IMR-90 (cell line): ENCODE data around the gene RETREG1. TPM values are rescaled to one million over a fixed set of nuclear protein-coding genes. Genes with fewer than 3 reads are reported as not detected.
A peak's percentile ranks its signal among the peaks of the same experiment; 100 is the strongest.

Experiments used
- ATAC-seq: fragments of 200-7000 bp; cut with Tn5 transposase; 2 replicates; pipeline ENCODE4 v1.9.1; 2020; ENCODE audit warnings: low read depth, mild to moderate bottlenecking, moderate library complexity
- BruUV-seq: library from RNA; stranded (reverse); fragments of 400-500 nt; replicated peaks from 2 replicates; lab custom pipeline; 2021; lab: Mats Ljungman, UMichigan
- CTCF ChIA-PET: fragments of 300-600 bp; formaldehyde crosslinking; extraction: SDS; loops from one replicate; lab custom pipeline; 2021; ENCODE audit warnings: antibody characterized with exemption; lab: Yijun Ruan, JAX
- POLR2A ChIA-PET: fragments of 300-600 bp; sonication (Branson Sonifier 250); formaldehyde crosslinking; loops from one replicate; lab custom pipeline; 2022; ENCODE audit warnings: antibody characterized with exemption; ENCODE audit not compliant: unreplicated experiment; lab: Charles Lee
- DNase-seq: peaks from one replicate; pipeline ENCODE4 v3.0.0; 2013
- H2AFZ ChIP-seq: replicated peaks from 2 replicates; pipeline ENCODE3; 2013; ENCODE audit warnings: low read length, mild to moderate bottlenecking; ENCODE audit not compliant: poor library complexity
- H2AK5ac ChIP-seq: 2 replicates; pipeline ENCODE4 v1.6.1; 2013; ENCODE audit warnings: low read depth, low read length, inconsistent platforms
- H2AK9ac ChIP-seq: replicated peaks from 2 replicates; pipeline ENCODE3; 2013; ENCODE audit warnings: mild to moderate bottlenecking, low read depth, low read length, moderate library complexity; ENCODE audit not compliant: poor library complexity
- H2BK120ac ChIP-seq: 2 replicates; pipeline ENCODE4 v1.6.1; 2013; ENCODE audit warnings: low read depth, low read length, inconsistent platforms
- H2BK15ac ChIP-seq: 3 replicates; pipeline ENCODE4 v1.6.1; 2013; ENCODE audit warnings: low read depth, low read length, inconsistent platforms
- H2BK20ac ChIP-seq: 2 replicates; pipeline ENCODE4 v1.6.1; 2013; ENCODE audit warnings: low read depth, mild to moderate bottlenecking, inconsistent platforms, low read length, moderate library complexity
- H2BK5ac ChIP-seq: 2 replicates; pipeline ENCODE4 v1.6.1; 2013; ENCODE audit warnings: mild to moderate bottlenecking, low read depth, low read length, inconsistent platforms; ENCODE audit not compliant: poor library complexity, severe bottlenecking
- H3K14ac ChIP-seq: replicated peaks from 2 replicates; pipeline ENCODE4 v1.6.1; 2013; ENCODE audit warnings: low read depth, low read length, inconsistent platforms
- H3K18ac ChIP-seq: 2 replicates; pipeline ENCODE4 v1.6.1; 2013; ENCODE audit warnings: low read depth, low read length, control low read depth
- H3K23ac ChIP-seq: 2 replicates; pipeline ENCODE4 v1.6.1; 2013; ENCODE audit warnings: low read depth, low read length, inconsistent platforms
- H3K27ac ChIP-seq: 2 replicates; pipeline ENCODE4 v1.5.1; 2013; ENCODE audit warnings: mild to moderate bottlenecking, control low read depth, low read length; ENCODE audit not compliant: insufficient read depth
- H3K27me3 ChIP-seq: 2 replicates; pipeline ENCODE4 v1.6.1; 2013; ENCODE audit warnings: low read length; ENCODE audit not compliant: control insufficient read depth, insufficient read depth
- H3K36me3 ChIP-seq: 2 replicates; pipeline ENCODE4 v1.6.1; 2013; ENCODE audit warnings: low read length, mixed read lengths; ENCODE audit not compliant: control insufficient read depth, insufficient read depth
- H3K4ac ChIP-seq: 2 replicates; pipeline ENCODE4 v1.6.1; 2013; ENCODE audit warnings: low read depth, low read length, inconsistent platforms
- H3K4me1 ChIP-seq: 2 replicates; pipeline ENCODE4 v1.6.1; 2013; ENCODE audit warnings: low read length, mixed read lengths; ENCODE audit not compliant: control insufficient read depth, insufficient read depth
- H3K4me2 ChIP-seq: 2 replicates; pipeline ENCODE4 v1.6.1; 2013; ENCODE audit warnings: low read depth, mild to moderate bottlenecking, control low read depth, low read length, moderate library complexity
- H3K4me3 ChIP-seq: 2 replicates; pipeline ENCODE4 v1.5.1; 2013; ENCODE audit warnings: low read depth, mild to moderate bottlenecking, control low read depth, low read length, moderate library complexity; ENCODE audit not compliant: insufficient read depth
- H3K56ac ChIP-seq: 2 replicates; pipeline ENCODE4 v1.6.1; 2013; ENCODE audit warnings: low read length, inconsistent platforms; ENCODE audit not compliant: insufficient read depth; ENCODE audit errors: extremely low read depth
- H3K79me1 ChIP-seq, 2 experiments: 2 replicates each; pipeline ENCODE4 v1.6.1; 2013; ENCODE audit warnings: low read length in 2 of 2, inconsistent platforms in 1 of 2, low read depth in 1 of 2
- H3K9ac ChIP-seq: 2 replicates; pipeline ENCODE4 v1.6.1; 2013; ENCODE audit warnings: low read depth, low read length, control low read depth
- H3K9me1 ChIP-seq: 2 replicates; pipeline ENCODE4 v1.6.1; 2013; ENCODE audit warnings: low read length, inconsistent platforms; ENCODE audit not compliant: insufficient read depth
- H3K9me3 ChIP-seq: 2 replicates; pipeline ENCODE4 v1.6.1; 2013; ENCODE audit warnings: low read length; ENCODE audit not compliant: control insufficient read depth, insufficient read depth
- H4K20me1 ChIP-seq: 2 replicates; pipeline ENCODE4 v1.6.1; 2013; ENCODE audit warnings: low read length, inconsistent platforms; ENCODE audit not compliant: insufficient read depth
- H4K5ac ChIP-seq: 2 replicates; pipeline ENCODE4 v1.6.1; 2013; ENCODE audit warnings: mild to moderate bottlenecking, low read depth, low read length, control low read depth
- H4K8ac ChIP-seq, 2 experiments: 2 replicates each; pipeline ENCODE4 v1.6.1; 2013; ENCODE audit warnings: low read depth in 2 of 2, low read length in 2 of 2, control low read depth in 1 of 2, inconsistent platforms in 1 of 2
- H4K91ac ChIP-seq: 2 replicates; pipeline ENCODE4 v1.6.1; 2013; ENCODE audit warnings: low read depth, low read length, inconsistent platforms; ENCODE audit not compliant: insufficient read depth
- BHLHE40 ChIP-seq: fragments of 150-350 bp; IDR thresholded peaks from 2 replicates; pipeline ENCODE4 v1.6.1; 2016; ENCODE audit warnings: mild to moderate bottlenecking, low read depth, low read length
- CEBPB ChIP-seq: IDR thresholded peaks from 2 replicates; pipeline ENCODE4 v1.6.1; 2012; ENCODE audit warnings: low read depth, low read length, improper control_type of control experiment
- CHD1 ChIP-seq: IDR thresholded peaks from 2 replicates; pipeline ENCODE4 v1.6.1; 2012; ENCODE audit warnings: low read depth, low read length, improper control_type of control experiment
- FOS ChIP-seq: fragments of 150-350 bp; IDR thresholded peaks from 2 replicates; pipeline ENCODE4 v1.6.1; 2016; ENCODE audit warnings: low read depth, low read length
- MAFK ChIP-seq: IDR thresholded peaks from 2 replicates; pipeline ENCODE4 v1.6.1; 2012; ENCODE audit warnings: low read depth, low read length, improper control_type of control experiment
- MAZ ChIP-seq: IDR thresholded peaks from 2 replicates; pipeline ENCODE4 v1.6.1; 2012; ENCODE audit warnings: low read depth, mild to moderate bottlenecking, low read length, improper control_type of control experiment, moderate library complexity, borderline replicate concordance
- MXI1 ChIP-seq: IDR thresholded peaks from 2 replicates; pipeline ENCODE4 v1.6.1; 2012; ENCODE audit warnings: low read depth, mild to moderate bottlenecking, low read length, moderate library complexity, borderline replicate concordance
- NFE2L2 ChIP-seq: fragments of 150-350 bp; IDR thresholded peaks from 2 replicates; pipeline ENCODE4 v1.6.1; 2016; ENCODE audit warnings: low read depth, mild to moderate bottlenecking, low read length
- POLR2A ChIP-seq: IDR thresholded peaks from 2 replicates; pipeline ENCODE4 v1.6.1; 2012; ENCODE audit warnings: mild to moderate bottlenecking, low read depth, low read length
- RAD21 ChIP-seq: IDR thresholded peaks from 2 replicates; pipeline ENCODE4 v1.6.1; 2012; ENCODE audit warnings: low read length, improper control_type of control experiment
- RCOR1 ChIP-seq: IDR thresholded peaks from 2 replicates; pipeline ENCODE4 v1.6.1; 2012; ENCODE audit warnings: mild to moderate bottlenecking, low read length, improper control_type of control experiment; ENCODE audit not compliant: insufficient replicate concordance
- RFX5 ChIP-seq: IDR thresholded peaks from 2 replicates; pipeline ENCODE4 v1.8.0; 2012; ENCODE audit warnings: low read depth, mild to moderate bottlenecking, low read length, moderate library complexity
- SMC3 ChIP-seq: fragments of 150-350 bp; IDR thresholded peaks from 2 replicates; pipeline ENCODE4 v1.6.1; 2016; ENCODE audit warnings: low read depth, mild to moderate bottlenecking, antibody characterized with exemption, low read length, moderate library complexity
- WGBS, 2 experiments: methylation state at CpG; one replicate each; pipeline versions ENCODE4 v1.1.5 to v1.1.7; 2013; ENCODE audit warnings: missing lambda C conversion rate in 2 of 2; ENCODE audit not compliant: insufficient read length in 1 of 2; ENCODE audit errors: extremely low coverage in 2 of 2; 5-methylcytosine and 5-hydroxymethylcytosine counted together
- dilution Hi-C: fragments of 300-500 bp; cut with HindIII; formaldehyde crosslinking; loops from one replicate; pipeline ENCODE4 v1.14.3; 2018; ENCODE audit warnings: low sequenced_read_pairs; ENCODE audit not compliant: unreplicated experiment
- in situ Hi-C: fragments of 300-500 bp; cut with MboI; formaldehyde crosslinking; loops from 3 replicates; pipeline ENCODE4 v1.14.3; 2019; ENCODE audit warnings: low sequenced_read_pairs, inconsistent platforms, mixed read lengths
- intact Hi-C: fragments of 100-400 bp; cut with micrococcal nuclease; formaldehyde crosslinking; loops from 2 replicates; pipeline ENCODE4 v1.10.0; 2022
- polyA plus RNA-seq, 3 experiments: library from polyadenylated mRNA; depleted of rRNA; stranded (reverse); fragments of >200 nt; gene quantifications; 2 replicates each; pipeline ENCODE4 v1.2.3, GENCODE V29; 2012; ENCODE audit warnings: low replicate concordance in 1 of 3
- total RNA-seq: library from RNA; depleted of rRNA; stranded (reverse); fragments of >200 nt; gene quantifications from 2 replicates; pipeline ENCODE4 v1.2.3, GENCODE V29; 2012
- TF ChIP-seq, protein P1 (sequence below): conservative IDR thresholded peaks from 2 replicates; pipeline ENCODE4 v1.5.1; 2012; ENCODE audit warnings: mild to moderate bottlenecking, low read depth, low read length, improper control_type of control experiment
- TF ChIP-seq, protein P2 (sequence below): fragments of 150-350 bp; IDR thresholded peaks from 2 replicates; pipeline ENCODE4 v1.6.1; 2017; ENCODE audit warnings: mild to moderate bottlenecking, antibody characterized with exemption, low read length, low read depth
- TF ChIP-seq, protein P3 (sequence below): fragments of 150-350 bp; IDR thresholded peaks from 2 replicates; pipeline ENCODE4 v1.6.1; 2016; ENCODE audit warnings: low read depth, mild to moderate bottlenecking, low read length, moderate library complexity, borderline replicate concordance

RETREG1 gene
- total and polyA plus RNA-seq, 2 of the 4 experiments (the other 2 are of a cell fraction) = not detected

GRCh38 chr5:16437977-16438376 is 178.8 kb downstream of the RETREG1 start:
- Histone ChIP-seq H3K27ac (no peak overlapping the region), H3K36me3 (no peaks in the 10 kb centered on the region), H3K9me3 (no peaks in the 10 kb centered on the region), H2AK9ac (no peak overlapping the region), H3K79me1 (no peaks in the 10 kb centered on the region), H3K4me1 (no peaks in the 10 kb centered on the region), H2AK5ac (no peak overlapping the region), H2BK5ac (no peak overlapping the region), H3K4me2 (no peak overlapping the region), H3K23ac (no peak overlapping the region), H2BK20ac (no peak overlapping the region), H4K91ac (no peak overlapping the region), H4K20me1 (no peaks in the 10 kb centered on the region), H3K27me3 (peaks cover 4% of the 10 kb centered on the region), H2AFZ (no peak overlapping the region), H3K4ac (no peak overlapping the region), H3K9ac (no peak overlapping the region), H3K14ac (no peak overlapping the region), H2BK120ac (no peak overlapping the region), H4K5ac (no peak overlapping the region), H3K4me3 (no peak overlapping the region), H3K56ac (no peak overlapping the region), H3K18ac (no peak overlapping the region), H4K8ac (no peak overlapping the region), H3K9me1 (no peaks in the 10 kb centered on the region), H2BK15ac (no peak overlapping the region)
- ATAC-seq = peak; percentile 27; the same call in 1 of the 2 replicates
- dilution Hi-C loops (no loop called here), intact Hi-C loops (no loop called here), in situ Hi-C loops (no loop called here)
- ChIA-PET POLR2A (no interaction called here), CTCF (interaction anchor here (0.7 kb wide), 1 partner anchor 508 kb away, joined by 4 read pairs; no protein-coding TSS in a partner anchor)
- no TSS peak for BruUV-seq
- WGBS, 2 experiments = 60% methylated on average over 1 of the region's 1 CpG; no CpG with 5 or more reads in 1 of the 2 experiments
- TF ChIP-seq POLR2A (no peak), RCOR1 (no peak), NFE2L2 (no peak), MAFK (peak; percentile 86), MAZ (no peak), RAD21 (no peak), MXI1 (no peak), FOS (no peak), CEBPB (no peak), RFX5 (no peak), CHD1 (no peak), SMC3 (peak; percentile 15; the same call in 1 of the 2 replicates), BHLHE40 (no peak)
- TF ChIP-seq, protein P1, sequence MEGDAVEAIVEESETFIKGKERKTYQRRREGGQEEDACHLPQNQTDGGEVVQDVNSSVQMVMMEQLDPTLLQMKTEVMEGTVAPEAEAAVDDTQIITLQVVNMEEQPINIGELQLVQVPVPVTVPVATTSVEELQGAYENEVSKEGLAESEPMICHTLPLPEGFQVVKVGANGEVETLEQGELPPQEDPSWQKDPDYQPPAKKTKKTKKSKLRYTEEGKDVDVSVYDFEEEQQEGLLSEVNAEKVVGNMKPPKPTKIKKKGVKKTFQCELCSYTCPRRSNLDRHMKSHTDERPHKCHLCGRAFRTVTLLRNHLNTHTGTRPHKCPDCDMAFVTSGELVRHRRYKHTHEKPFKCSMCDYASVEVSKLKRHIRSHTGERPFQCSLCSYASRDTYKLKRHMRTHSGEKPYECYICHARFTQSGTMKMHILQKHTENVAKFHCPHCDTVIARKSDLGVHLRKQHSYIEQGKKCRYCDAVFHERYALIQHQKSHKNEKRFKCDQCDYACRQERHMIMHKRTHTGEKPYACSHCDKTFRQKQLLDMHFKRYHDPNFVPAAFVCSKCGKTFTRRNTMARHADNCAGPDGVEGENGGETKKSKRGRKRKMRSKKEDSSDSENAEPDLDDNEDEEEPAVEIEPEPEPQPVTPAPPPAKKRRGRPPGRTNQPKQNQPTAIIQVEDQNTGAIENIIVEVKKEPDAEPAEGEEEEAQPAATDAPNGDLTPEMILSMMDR = peak; percentile 29
- TF ChIP-seq, protein P2, sequence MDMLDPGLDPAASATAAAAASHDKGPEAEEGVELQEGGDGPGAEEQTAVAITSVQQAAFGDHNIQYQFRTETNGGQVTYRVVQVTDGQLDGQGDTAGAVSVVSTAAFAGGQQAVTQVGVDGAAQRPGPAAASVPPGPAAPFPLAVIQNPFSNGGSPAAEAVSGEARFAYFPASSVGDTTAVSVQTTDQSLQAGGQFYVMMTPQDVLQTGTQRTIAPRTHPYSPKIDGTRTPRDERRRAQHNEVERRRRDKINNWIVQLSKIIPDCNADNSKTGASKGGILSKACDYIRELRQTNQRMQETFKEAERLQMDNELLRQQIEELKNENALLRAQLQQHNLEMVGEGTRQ = no peak
- TF ChIP-seq, protein P3, sequence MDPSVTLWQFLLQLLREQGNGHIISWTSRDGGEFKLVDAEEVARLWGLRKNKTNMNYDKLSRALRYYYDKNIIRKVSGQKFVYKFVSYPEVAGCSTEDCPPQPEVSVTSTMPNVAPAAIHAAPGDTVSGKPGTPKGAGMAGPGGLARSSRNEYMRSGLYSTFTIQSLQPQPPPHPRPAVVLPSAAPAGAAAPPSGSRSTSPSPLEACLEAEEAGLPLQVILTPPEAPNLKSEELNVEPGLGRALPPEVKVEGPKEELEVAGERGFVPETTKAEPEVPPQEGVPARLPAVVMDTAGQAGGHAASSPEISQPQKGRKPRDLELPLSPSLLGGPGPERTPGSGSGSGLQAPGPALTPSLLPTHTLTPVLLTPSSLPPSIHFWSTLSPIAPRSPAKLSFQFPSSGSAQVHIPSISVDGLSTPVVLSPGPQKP = no peak
- DNase-seq = no peak
